Measurements from ENCODE around the gene KIFBP.
"Not testable (repeated sequence)": the region's sequence is repeated elsewhere in the genome, so short reads cannot be mapped to it uniquely, and the experiment has no call there.

The KIFBP gene, protein sequence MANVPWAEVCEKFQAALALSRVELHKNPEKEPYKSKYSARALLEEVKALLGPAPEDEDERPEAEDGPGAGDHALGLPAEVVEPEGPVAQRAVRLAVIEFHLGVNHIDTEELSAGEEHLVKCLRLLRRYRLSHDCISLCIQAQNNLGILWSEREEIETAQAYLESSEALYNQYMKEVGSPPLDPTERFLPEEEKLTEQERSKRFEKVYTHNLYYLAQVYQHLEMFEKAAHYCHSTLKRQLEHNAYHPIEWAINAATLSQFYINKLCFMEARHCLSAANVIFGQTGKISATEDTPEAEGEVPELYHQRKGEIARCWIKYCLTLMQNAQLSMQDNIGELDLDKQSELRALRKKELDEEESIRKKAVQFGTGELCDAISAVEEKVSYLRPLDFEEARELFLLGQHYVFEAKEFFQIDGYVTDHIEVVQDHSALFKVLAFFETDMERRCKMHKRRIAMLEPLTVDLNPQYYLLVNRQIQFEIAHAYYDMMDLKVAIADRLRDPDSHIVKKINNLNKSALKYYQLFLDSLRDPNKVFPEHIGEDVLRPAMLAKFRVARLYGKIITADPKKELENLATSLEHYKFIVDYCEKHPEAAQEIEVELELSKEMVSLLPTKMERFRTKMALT
- 23.1 reads per million, percentile 50 among the genes with 10 or more reads in this experiment for total RNA-seq

DNA sequence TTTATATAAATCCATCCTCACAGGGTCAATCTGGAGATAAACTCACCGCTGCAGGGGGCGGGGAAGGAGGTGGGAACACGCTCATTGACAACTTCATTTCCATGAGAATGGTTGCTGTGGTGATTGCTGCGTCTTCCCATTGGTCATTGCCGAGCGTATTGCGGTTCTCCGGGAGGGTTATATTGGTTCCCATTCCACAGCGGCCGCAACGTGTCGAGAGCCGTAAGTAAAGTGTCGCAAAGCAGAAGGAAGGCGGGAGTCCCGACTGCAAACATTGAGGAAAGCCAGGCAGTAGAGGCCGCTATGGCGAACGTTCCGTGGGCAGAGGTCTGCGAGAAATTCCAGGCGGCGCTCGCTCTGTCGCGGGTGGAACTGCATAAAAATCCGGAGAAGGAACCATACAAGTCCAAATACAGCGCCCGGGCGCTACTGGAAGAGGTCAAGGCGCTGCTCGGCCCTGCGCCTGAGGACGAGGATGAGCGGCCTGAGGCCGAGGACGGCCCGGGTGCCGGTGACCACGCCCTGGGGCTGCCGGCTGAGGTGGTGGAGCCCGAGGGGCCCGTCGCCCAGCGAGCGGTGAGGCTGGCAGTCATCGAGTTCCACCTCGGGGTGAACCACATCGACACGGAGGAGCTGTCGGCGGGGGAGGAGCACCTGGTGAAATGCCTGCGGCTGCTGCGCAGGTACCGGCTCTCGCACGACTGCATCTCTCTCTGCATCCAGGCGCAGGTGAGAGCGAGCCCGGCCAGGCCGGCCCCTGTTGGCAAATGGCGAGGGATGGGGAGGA is at the start of gene KIFBP:
Gene KIFBP (plus strand): TSS at position 274 of the 787 bp plus-strand sequence. CDS start 30 bp downstream, at position 304.
- peak; percentile 76 for DNase-seq

DNA sequence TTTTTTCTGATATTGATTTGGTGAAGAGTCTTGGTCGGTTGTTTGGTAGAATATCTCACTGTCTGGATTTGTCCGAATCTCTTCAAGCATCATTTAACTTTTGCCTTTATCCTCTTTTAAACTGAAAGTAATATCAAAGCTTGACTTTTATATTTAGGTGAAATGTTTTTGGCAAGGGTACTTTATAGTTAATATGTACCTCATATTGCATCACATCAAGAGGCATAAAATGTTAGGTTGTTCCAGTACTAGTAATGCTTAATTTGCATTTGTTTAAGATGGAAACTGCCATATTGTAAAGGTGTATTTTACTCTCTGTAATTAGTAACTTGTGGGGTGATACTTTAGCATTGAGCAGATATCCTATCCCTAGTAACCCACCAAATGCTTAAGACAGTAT is 49.7 kb upstream of the KIFBP start:
- no peak for DNase-seq

DNA sequence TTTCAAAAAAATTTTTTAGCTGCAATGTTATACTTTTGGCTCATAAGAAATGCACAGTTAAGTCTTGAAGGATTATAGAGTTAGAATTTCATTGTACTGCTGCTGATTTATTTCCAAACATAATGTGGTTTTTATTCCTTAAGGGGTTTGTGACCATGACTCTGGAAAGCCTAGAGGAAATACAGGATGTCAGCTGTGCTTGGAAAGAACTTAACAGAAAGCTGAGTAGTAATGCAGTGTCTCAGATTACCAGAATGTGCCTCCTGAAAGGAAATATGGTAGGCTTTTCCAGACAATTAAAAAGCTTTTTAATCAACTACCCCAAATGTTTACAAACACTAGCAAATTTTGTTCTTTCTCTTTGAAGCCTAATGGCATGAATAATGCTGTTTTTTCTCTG is 47.7 kb upstream of the KIFBP start:
- DNase-seq = not testable (repeated sequence)

DNA sequence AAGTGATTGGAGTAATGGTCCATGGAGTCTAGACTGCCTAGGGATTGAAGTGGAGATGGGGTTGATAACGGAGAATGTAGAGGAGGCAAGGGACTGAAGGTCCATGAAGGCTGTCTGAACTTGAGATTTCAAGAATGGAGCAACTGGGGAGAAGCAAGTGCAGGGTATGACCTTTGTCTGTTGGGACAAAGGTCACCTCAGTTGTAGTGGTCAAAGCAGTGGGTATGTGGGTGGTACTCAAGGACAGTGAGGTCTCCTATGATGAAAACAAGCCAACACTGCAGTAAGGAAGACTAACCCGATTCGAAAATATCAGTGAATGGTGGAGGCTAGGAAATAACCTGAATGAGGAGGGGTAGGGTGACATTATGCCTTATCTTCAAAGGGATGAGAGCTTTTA is 38.0 kb upstream of the KIFBP start:
- DNase-seq = no peak

DNA sequence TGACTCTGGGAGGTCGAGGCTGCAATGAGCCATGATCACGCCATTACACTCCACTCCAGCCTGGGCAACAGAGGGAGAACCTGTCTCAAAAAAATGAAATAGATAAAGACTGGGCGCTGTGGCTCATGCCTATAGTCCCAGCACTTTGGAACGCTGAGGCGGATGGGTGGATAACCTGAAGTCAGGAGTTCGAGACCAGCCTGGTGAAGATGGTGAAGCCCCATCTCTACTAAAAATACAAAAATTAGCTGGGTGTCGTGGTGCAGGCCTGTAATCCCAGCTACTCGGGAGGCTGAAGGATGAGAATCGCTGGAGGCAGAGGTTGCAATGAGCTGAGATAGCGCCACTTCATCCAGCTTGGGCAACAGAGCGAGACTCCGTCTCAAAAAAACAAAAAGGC is 33.7 kb upstream of the KIFBP start:
- no peak for DNase-seq

DNA sequence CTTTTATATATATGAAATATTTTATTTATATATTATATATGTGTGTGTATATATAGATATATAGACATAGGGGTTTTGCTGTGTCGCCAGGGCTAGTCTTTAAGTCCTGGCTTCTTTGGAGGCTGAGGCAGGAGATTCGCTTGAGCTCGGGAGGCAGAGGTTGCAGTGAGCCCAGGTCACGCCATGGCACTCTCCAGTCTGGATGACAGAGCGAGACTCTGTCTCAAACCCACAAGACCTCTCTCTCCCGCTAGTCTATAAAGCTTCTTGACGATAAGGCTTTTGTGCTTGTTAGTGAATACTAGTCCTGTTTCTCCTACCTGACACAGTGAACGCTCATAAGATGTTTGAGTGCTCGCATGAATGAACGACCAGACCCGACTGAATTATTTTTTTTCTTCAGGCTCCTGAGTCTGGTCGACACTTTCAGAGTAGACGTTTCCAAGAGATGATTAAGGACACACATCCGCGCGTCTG is 33.2 kb upstream of the KIFBP start:
- peak; percentile 3 for DNase-seq

DNA sequence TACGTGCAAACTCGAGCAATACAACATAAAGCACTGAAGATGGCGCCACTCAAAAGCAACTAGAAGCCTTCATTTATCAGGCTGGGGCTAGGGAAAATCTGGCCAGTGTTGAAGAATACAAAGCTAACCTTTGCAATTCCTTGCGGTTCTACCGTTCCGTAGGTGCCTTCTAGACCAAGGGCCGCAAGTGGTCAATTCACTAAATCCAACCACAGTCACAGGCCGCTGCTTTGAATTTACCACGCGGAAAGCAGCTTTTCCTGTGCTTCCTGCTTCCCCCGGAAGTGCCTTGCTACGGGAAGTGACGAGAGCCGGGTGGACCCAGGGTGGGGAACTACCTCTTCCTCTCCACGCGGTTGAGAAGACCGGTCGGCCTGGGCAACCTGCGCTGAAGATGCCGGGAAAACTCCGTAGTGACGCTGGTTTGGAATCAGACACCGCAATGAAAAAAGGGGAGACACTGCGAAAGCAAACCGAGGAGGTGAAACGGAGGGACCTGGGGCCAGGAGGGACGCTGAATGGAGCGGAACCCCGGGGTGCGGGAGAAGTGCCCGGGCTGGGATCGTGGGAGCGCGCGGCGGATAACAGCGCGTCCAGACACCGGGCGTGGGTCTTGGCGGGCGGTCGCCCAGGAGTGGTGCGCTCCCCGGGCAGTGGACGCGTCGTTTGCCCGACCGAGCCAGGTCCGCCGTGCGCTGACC is 32.6 kb upstream of the KIFBP start, which contains the start of gene DDX21:
Gene DDX21 (plus strand): TSS at position 339 of the 701 bp plus-strand sequence. CDS start 56 bp downstream, at position 395.
- DNase-seq = peak; percentile 83

DNA sequence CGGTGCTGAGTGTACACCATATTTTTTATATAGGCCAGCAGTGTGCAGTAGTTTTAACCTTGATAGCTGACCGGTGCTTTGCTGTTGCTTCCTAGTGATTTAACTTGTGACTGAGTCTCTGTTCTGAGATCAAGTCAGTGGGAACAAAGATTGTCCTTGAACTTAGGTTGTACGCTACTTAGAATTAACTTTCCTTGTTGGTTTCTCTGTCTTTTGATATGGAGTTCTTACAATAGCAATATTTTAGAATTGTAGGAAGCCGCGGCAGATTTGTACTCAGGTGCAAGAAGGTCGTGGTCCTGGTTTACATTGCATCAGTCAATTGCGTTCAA is 31.4 kb upstream of the KIFBP start:
- DNase-seq = no peak

DNA sequence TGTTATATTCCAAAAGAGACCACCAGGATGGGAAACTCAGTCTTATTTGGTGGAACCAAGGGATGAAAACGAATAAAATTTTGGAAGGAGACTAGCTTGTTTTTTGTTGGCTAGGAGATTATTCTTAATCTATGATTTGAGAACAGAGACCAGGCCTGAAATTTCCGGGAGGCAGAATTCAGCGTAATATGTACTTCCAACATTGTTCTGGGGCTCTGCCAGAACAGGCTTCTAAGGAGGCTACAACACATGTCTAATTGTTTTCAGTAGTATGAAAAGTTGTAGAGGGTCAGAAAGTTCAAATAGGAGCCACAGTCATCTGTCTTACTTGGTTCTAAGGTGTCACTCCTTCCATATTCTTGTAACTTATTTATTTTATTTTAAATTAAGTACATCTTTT is 30.9 kb upstream of the KIFBP start:
- no peak for DNase-seq

DNA sequence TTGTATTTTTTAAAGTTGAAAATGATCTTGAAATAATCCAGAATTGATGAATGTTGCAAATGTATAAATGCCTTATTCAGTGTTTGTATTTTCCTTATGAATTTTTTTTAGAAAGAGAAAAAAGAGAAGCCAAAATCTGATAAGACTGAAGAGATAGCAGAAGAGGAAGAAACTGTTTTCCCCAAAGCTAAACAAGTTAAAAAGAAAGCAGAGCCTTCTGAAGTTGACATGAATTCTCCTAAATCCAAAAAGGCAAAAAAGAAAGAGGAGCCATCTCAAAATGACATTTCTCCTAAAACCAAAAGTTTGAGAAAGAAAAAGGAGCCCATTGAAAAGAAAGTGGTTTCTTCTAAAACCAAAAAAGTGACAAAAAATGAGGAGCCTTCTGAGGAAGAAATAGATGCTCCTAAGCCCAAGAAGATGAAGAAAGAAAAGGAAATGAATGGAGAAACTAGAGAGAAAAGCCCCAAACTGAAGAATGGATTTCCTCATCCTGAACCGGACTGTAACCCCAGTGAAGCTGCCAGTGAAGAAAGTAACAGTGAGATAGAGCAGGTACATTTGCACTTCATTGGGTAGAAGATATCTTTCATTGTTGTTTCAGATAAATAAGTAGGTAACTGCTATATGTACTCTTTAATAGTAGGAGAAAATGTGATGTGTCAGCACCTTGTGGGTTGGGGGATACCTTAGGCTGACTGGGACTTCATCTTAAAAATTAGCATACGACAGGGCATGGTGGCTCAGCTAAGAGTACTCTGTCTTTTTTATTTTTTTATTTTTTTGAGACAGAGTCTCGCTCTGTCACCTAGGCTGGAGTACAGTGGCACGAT is 28.7 kb upstream of the KIFBP start:
- DNase-seq = no peak

DNA sequence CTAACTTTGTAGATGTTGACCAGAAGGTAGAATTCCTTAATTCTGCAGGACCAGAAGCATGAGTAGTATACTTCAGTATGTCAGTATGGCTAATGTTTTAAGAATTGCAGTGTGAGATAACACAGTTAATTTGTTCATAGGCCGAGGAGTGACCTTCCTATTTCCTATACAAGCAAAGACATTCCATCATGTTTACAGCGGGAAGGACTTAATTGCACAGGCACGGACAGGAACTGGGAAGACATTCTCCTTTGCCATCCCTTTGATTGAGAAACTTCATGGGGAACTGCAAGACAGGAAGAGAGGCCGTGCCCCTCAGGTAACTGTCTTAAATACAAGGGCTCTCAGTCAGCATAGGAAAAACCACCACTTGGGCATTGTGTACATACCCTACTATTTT is 25.5 kb upstream of the KIFBP start:
- no peak for DNase-seq

DNA sequence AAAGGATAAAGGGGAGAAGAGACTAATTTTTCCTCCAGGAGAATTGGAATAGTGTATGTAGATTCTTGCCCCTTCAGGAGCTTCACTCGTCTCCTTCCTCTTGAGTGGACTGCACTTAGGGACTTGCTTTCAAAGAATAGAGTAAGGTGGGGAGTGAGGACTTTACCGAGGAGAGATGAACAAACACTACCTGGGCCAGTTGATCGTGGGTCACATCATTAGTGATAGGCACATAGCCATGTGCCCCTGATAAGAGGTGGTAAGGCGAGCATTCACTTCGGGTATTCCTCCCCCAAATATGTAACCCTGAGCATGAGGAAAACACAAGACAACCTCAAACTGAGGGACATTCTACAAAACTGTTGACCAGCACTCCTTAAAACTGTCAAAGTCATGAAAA is 14.6 kb upstream of the KIFBP start:
- DNase-seq = no peak

DNA sequence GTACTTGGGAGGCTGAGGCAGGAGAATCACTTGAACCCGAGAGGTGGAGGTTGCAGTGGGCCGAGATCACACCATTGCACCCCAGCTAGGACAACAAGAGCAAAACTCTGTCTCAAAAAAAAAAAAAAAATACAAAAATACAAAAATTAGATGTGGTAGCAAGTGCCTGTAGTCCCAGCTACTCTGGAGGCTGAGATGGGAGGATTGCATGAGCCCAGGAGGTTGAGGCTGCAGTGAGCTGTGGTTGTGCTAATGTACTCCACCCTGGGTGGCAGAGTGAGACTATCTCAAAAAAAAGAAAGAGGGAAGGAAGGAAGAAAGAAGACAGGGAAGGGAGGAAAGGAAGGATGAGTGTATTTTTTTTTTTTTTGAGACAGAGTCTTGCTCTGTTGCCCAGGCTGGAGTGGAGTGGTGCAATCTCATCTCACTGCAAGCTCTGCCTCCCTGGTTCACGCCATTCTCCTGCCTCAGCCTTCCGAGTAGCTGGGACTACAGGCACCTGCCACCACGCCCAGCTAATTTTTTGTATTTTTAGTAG is 12.6 kb upstream of the KIFBP start:
- DNase-seq = not testable (repeated sequence)

DNA sequence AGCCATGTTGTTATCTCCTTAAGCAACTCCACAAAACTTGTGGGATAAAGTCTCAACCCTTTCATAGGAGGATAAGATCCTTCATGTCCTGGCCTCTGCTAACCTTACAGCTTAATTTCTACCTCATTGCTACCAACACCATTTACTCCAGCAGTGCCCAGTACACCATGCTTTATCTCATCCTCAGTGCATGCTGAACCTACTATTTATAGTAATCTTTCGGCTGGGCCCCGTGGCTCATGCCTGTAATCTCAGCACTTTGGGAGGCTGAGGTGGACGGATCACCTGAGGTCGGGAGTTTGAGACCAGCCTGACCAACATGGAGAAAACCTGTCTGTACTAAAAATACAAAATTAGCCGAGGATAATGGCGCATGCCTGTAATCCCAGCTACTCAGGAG is 8.9 kb upstream of the KIFBP start:
- DNase-seq = not testable (repeated sequence)

DNA sequence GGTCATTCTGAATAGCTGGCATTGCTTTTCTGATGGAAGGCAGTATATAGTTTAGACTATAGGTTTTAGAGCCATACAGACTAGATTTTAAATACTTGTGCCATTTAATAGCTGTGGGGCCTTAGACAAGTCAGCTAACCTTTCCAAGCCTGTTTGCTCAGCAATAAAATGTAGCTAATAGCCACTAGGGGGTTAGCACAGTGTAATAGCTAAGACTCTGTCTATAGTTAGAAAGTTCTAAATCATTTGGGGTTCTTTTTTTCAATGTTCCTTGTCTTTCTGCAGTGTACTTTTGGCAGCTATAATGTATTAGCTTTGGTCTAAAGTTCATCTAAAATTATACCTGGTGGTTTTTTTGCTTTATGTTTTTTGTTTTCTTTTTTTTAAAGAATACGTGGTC is 7.5 kb upstream of the KIFBP start:
- DNase-seq = no peak

DNA sequence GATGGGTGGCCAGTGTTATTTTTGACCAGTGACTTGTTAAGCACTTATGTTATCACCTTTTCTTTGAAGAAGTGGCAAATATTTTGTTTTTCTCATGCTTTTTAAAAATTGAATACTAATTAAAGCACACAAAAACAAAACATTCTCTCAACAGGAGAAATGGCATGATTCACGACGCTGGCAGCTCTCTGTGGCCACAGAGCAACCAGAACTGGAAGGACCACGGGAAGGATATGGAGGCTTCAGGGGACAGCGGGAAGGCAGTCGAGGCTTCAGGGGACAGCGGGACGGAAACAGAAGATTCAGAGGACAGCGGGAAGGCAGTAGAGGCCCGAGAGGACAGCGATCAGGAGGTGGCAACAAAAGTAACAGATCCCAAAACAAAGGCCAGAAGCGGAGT is 6.2 kb upstream of the KIFBP start:
- no peak for DNase-seq

DNA sequence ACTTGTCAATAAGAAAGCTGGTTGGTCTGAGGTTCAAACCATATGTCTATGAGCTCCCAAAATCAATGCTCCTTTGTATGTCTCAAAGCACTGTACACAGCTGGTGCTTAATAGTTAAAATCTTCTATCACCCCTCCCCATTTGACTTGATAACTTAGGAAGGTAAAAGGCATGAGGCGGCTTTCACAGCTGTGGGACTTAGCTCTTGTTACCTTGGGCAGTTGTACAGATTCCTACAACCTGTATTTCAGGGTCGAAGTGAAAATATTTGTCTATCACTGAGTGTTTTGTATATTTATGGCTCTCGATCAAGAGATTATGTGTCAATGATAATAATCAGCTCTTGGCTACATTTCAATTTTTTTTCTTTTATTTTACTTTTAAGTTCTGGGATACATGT is 992 bp upstream of the KIFBP start:
- no peak for DNase-seq

DNA sequence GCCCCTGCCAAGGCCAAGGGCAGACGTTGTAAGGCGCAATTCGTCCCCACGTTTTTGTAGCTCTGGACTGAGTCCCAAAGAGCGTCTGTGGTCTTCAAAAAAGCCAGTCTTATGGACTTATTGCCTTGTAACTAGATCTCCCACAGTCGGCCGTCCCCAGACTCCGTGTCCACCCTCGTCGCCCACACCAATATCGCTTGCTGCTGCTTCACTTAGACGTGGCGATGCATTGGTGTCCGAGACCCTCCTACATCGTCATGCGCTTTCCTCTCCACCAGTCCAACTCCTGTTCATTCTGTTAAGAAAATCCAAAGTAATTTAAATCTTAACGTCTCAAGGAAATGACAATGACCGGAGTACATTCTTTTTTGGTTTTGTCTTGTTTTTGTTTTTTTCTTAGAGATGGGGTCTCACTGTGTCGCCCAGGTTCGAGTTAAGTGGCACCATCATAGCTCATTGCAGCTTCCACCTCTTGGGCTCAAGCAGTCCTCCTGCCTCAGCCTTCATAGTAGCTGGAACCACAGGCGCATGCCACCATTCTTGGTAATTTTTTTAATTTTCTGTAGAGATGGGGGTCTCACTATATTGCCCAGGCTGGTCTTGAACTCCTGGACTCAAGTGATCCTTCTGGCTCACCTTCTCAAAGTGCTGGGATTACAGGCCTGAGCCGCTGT is 851 bp downstream of the KIFBP start:
- DNase-seq = no peak

DNA sequence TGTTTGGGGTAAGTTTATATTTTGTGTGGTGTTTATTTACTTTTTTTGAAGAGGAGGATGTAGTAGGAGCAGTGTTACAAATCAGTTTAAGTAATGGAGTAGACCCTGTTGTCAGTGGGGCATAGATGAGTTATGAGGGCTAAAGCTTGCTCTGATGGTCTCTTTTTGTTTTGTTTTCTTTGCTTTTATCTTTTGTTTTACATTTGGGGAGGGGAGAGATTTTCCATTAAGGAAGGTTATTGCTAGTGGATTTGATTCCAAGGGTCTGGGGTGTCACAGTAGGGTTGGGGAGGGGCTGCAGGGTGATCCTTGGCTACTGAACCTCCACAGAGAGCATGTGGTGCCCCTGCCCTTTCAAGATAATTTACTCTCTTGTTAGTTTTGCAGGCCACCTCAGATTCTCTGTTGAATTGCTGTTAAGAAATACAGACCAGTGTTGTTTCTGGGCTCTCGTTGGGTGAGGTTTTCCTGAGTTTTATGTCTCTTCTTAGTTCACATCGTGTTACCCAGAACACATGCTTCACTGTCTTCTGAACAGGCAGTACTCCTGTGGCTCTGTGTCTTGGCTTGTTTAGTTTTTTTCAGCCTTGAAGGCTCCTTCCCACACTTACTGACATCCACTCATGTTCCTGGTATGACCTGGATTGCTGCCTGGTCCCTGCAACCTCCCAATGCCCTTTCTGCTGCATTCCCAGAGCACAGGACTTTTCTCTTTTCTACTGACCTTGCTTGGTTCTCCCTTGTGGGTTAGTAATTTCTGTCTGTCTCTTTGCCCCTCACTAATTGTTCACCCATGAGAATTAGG is 4.2 kb downstream of the KIFBP start:
- no peak for DNase-seq

DNA sequence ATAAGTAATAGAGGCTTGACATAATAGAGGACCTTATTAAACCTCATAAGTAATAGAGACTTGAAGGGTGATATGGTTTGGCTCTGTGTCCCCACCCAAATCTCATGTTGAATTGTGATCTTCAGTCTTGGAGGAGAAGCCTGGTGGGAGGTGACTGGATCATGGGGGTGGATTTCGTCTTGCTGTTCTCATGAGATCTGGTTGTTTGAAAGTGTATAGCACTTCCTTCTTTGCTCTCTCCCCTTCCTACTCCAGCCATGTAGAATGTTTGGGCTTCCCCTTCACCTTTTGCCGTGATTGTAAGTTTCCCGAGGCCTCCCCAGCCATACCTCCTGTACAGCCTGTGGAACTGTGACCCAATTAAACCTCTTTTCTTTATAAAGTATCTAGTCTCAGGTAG is 8.6 kb downstream of the KIFBP start:
- no peak for DNase-seq

Measured in effector CD4-positive, alpha-beta T cell (primary cell).